PC-9 (cell line): ENCODE measurements around the gene RTN4IP1. TPM values are rescaled to one million over a fixed set of nuclear protein-coding genes. Genes with fewer than 3 reads are reported as not detected.

Experiments
- BruUV-seq: library from RNA; stranded (reverse); fragments of 400-500 nt; replicated peaks from 2 replicates; lab custom pipeline; 2021; lab: Mats Ljungman, UMichigan
- CTCF ChIA-PET: fragments of 300-600 bp; sonication (Branson Sonifier 250); formaldehyde crosslinking; loops from one replicate; lab custom pipeline; 2022; ENCODE audit warnings: antibody characterized with exemption; lab: Charles Lee
- POLR2A ChIA-PET: fragments of 300-600 bp; sonication (Branson Sonifier 250); formaldehyde crosslinking; loops from one replicate; lab custom pipeline; 2022; ENCODE audit warnings: antibody characterized with exemption; ENCODE audit not compliant: unreplicated experiment; lab: Charles Lee
- DNase-seq, 2 experiments: peaks; one replicate each; pipeline versions ENCODE4 v3.0.0 to v3.0.0-alpha.2; 2015 to 2022; ENCODE audit warnings: mixed read lengths in 1 of 2
- H2AFZ ChIP-seq: fragments of 200-600 bp; sonication (generic); 2 replicates; pipeline ENCODE4 v1.8.1; 2017; ENCODE audit warnings: antibody characterized with exemption
- H3F3A ChIP-seq: fragments of 200-600 bp; sonication (generic); 2 replicates; pipeline ENCODE4 v1.8.1; 2017; ENCODE audit warnings: antibody characterized with exemption, mild to moderate bottlenecking, low read depth; ENCODE audit not compliant: insufficient read depth
- H3K27ac ChIP-seq: fragments of 200-600 bp; sonication (generic); 2 replicates; pipeline ENCODE4 v1.6.1; 2016; ENCODE audit warnings: mixed run types
- H3K27me3 ChIP-seq: fragments of 200-600 bp; sonication (generic); 2 replicates; pipeline ENCODE4 v1.6.1; 2016; ENCODE audit warnings: low read depth, mixed run types; ENCODE audit not compliant: insufficient read depth
- H3K36me3 ChIP-seq: fragments of 200-600 bp; sonication (generic); 2 replicates; pipeline ENCODE4 v1.6.1; 2016; ENCODE audit warnings: low read depth, mixed run types
- H3K4me1 ChIP-seq: fragments of 200-600 bp; sonication (generic); replicated peaks from 2 replicates; pipeline ENCODE4 v1.6.1; 2016; ENCODE audit warnings: mixed run types; ENCODE audit not compliant: insufficient read depth
- H3K4me2 ChIP-seq: fragments of 200-600 bp; sonication (generic); 2 replicates; pipeline ENCODE4 v1.6.1; 2017; ENCODE audit warnings: mixed run types
- H3K4me3 ChIP-seq: fragments of 200-600 bp; sonication (generic); 2 replicates; pipeline ENCODE4 v1.6.1; 2016; ENCODE audit warnings: mixed run types
- H3K79me2 ChIP-seq: fragments of 200-600 bp; sonication (generic); 2 replicates; pipeline ENCODE4 v1.6.1; 2017; ENCODE audit warnings: low read depth, mixed run types
- H3K9me2 ChIP-seq: fragments of 200-600 bp; sonication (generic); 2 replicates; pipeline ENCODE4 v1.8.1; 2017; ENCODE audit warnings: mild to moderate bottlenecking; ENCODE audit not compliant: insufficient read depth
- H3K9me3 ChIP-seq: fragments of 200-600 bp; sonication (generic); 2 replicates; pipeline ENCODE4 v1.8.1; 2016; ENCODE audit warnings: low read depth; ENCODE audit not compliant: insufficient read depth
- H4K20me1 ChIP-seq: fragments of 200-600 bp; sonication (generic); 2 replicates; pipeline ENCODE4 v1.8.1; 2017; ENCODE audit not compliant: insufficient read depth
- EZH2 ChIP-seq: fragments of 200-600 bp; sonication (generic); IDR thresholded peaks from 2 replicates; pipeline ENCODE4 v1.8.0; 2017; ENCODE audit warnings: antibody characterized with exemption, low read depth
- intact Hi-C: fragments of 100-400 bp; cut with micrococcal nuclease; formaldehyde crosslinking; loops from one replicate; pipeline ENCODE4 v1.10.0; 2022; ENCODE audit not compliant: unreplicated experiment
- total RNA-seq: library from RNA; stranded (reverse); gene quantifications from 2 replicates; pipeline ENCODE4 v1.2.3, GENCODE V29; 2021
- TF ChIP-seq, protein P1 (sequence below): fragments of 200-600 bp; sonication (generic); conservative IDR thresholded peaks from 2 replicates; pipeline ENCODE4 v1.6.1; 2017; ENCODE audit warnings: mixed run types, antibody characterized with exemption, mild to moderate bottlenecking, moderate library complexity

Gene RTN4IP1
- total RNA-seq, 1 experiment from 2014 or later, result 10.0 TPM

DNA sequence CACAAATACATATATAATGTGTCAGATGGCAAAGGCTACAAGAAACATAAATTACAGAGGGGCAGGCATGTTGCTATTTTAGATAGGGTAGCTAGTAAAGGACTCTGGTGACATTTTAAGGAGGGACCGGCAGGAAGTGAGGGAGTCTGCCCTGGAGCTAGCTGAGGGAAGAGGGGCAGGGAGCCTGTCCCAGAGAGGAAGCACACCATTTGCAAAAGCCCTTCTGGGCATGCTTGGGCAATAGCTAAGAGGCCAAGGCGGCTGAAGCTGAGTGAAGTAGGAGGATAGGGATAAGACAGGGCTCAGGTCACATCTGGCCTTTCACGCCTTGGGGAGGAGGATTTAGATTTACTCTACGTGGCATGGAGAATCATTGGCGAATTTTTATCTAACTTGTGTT, 96.2 kb downstream of the RTN4IP1 start:
- peaks cover 24% of the 10 kb centered on the region for H3K4me1 ChIP-seq
- intact Hi-C loops, result no loop called here
- H3K4me3 ChIP-seq, result no peak overlapping the region
- CTCF ChIA-PET, result no interaction called here
- peaks cover 24% of the 10 kb centered on the region for H3K36me3 ChIP-seq
- no peaks in the 10 kb centered on the region; the same call in 1 of the 2 replicates for H3K9me3 ChIP-seq
- H3K27ac ChIP-seq, result no peak overlapping the region
- no peaks in the 10 kb centered on the region for H3K27me3 ChIP-seq
- H3F3A ChIP-seq, result peaks cover 17% of the 10 kb centered on the region
- POLR2A ChIA-PET, result interaction anchor here (0.7 kb wide), 1 partner anchor 48 kb away, joined by 10 read pairs; no protein-coding TSS in a partner anchor
- no peaks in the 10 kb centered on the region; the same call in 1 of the 2 replicates for H3K79me2 ChIP-seq
- H3K9me2 ChIP-seq, result 0 out of 2 replicates have a peak, but pooled peaks cover 8% of the 10 kb centered on the region
- no peak overlapping the region for H3K4me2 ChIP-seq
- DNase-seq, result no peak
- no TSS peak for BruUV-seq
- TF ChIP-seq, protein P1, sequence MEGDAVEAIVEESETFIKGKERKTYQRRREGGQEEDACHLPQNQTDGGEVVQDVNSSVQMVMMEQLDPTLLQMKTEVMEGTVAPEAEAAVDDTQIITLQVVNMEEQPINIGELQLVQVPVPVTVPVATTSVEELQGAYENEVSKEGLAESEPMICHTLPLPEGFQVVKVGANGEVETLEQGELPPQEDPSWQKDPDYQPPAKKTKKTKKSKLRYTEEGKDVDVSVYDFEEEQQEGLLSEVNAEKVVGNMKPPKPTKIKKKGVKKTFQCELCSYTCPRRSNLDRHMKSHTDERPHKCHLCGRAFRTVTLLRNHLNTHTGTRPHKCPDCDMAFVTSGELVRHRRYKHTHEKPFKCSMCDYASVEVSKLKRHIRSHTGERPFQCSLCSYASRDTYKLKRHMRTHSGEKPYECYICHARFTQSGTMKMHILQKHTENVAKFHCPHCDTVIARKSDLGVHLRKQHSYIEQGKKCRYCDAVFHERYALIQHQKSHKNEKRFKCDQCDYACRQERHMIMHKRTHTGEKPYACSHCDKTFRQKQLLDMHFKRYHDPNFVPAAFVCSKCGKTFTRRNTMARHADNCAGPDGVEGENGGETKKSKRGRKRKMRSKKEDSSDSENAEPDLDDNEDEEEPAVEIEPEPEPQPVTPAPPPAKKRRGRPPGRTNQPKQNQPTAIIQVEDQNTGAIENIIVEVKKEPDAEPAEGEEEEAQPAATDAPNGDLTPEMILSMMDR, result no peak
- TF ChIP-seq EZH2, result no peak
- no peak overlapping the region for H2AFZ ChIP-seq
- H4K20me1 ChIP-seq, result no peaks in the 10 kb centered on the region

DNA sequence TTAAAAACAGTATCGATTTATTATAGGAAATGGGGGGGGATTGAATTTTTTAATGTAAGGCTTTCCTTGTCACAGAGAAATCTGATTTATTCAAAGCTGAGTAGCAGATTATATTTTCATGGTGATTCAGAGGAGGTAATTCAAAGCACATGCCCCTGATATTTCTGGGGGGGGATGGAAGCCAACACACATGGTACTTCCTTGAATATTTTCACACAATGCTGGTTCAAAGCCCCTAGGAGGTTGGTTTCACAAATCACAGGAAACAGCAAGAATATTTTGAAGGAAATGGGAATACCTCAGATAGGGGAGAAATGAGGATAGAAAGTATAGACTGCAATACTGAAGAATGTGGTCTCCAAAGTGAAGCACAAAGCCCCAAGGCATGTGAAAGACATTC, 98.8 kb downstream of the RTN4IP1 start:
- H3K79me2 ChIP-seq, result no peaks in the 10 kb centered on the region; the same call in 1 of the 2 replicates
- no peaks in the 10 kb centered on the region for H3K27me3 ChIP-seq
- no peak overlapping the region for H3K27ac ChIP-seq
- TF ChIP-seq EZH2, result no peak
- TF ChIP-seq, protein P1, result no peak
- ChIA-PET POLR2A (no interaction called here), CTCF (no interaction called here)
- peaks cover 23% of the 10 kb centered on the region for H3K36me3 ChIP-seq
- H3K4me3 ChIP-seq, result no peak overlapping the region
- DNase-seq, result no peak
- BruUV-seq, result no TSS peak
- H3F3A ChIP-seq, result peaks cover 27% of the 10 kb centered on the region
- H3K4me1 ChIP-seq, result peaks cover 47% of the 10 kb centered on the region
- H3K9me3 ChIP-seq, result no peaks in the 10 kb centered on the region; the same call in 1 of the 2 replicates
- intact Hi-C loops, result no loop called here
- H2AFZ ChIP-seq, result no peak overlapping the region
- H4K20me1 ChIP-seq, result no peaks in the 10 kb centered on the region
- no peak overlapping the region for H3K4me2 ChIP-seq
- 0 out of 2 replicates have a peak, but pooled peaks cover 8% of the 10 kb centered on the region for H3K9me2 ChIP-seq

DNA sequence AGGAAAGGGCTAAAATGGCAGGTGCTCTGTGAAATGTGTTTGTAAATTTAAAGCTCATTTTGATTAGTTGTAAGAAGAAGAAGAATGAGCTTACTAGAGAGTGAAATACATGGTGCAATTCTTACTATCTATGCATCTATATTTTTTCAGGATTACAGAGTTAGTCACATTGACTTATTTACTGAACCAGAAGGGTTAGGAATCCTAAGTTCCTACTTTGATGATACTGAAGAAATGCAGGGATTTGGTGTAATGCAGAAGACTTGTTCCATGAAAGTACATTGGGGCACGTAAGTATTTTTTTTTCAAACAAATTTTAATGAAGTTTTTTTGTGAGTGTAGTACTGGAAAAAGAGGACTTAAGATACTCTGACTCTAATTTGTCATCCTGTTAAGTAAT, 99.3 kb downstream of the RTN4IP1 start:
- Histone ChIP-seq H2AFZ (no peak overlapping the region), H3K9me3 (no peaks in the 10 kb centered on the region; the same call in 1 of the 2 replicates), H3K27ac (no peak overlapping the region), H3K27me3 (no peaks in the 10 kb centered on the region), H3K4me3 (no peak overlapping the region), H3K36me3 (peaks cover 23% of the 10 kb centered on the region), H3F3A (peaks cover 31% of the 10 kb centered on the region), H3K9me2 (0 out of 2 replicates have a peak, but pooled peaks cover 8% of the 10 kb centered on the region), H3K79me2 (no peaks in the 10 kb centered on the region; the same call in 1 of the 2 replicates), H3K4me2 (no peak overlapping the region), H4K20me1 (no peaks in the 10 kb centered on the region), H3K4me1 (peaks cover 52% of the 10 kb centered on the region)
- no TSS peak for BruUV-seq
- no peak for DNase-seq
- TF ChIP-seq, protein P1, result no peak
- no peak for TF ChIP-seq EZH2
- intact Hi-C loops, result no loop called here
- ChIA-PET CTCF (no interaction called here), POLR2A (no interaction called here)
